GM12878 (cell line): ENCODE results near the gene ANKRD36C.
"Not testable (repeated sequence)": the region's sequence is repeated elsewhere in the genome, so short reads cannot be mapped to it uniquely, and the experiment has no call there.

Source experiments
- CTCF ChIP-seq, 3 experiments: IDR thresholded peaks in 2 of 3; conservative IDR thresholded peaks in 1 of 3; 2 replicates each; pipeline ENCODE4 v1.5.1; 2011; ENCODE audit warnings: low read depth in 3 of 3, low read length in 3 of 3, mild to moderate bottlenecking in 3 of 3, control low read depth in 2 of 3, moderate library complexity in 2 of 3, inconsistent platforms in 1 of 3, mixed read lengths in 1 of 3; ENCODE audit not compliant: control insufficient read depth in 2 of 3, insufficient read depth in 1 of 3; ENCODE audit errors: extremely low read depth in 1 of 3
- HDGF ChIP-seq: fragments of 450-650 bp; IDR thresholded peaks from 2 replicates; pipeline ENCODE4 v1.6.1; 2016; ENCODE audit warnings: antibody characterized with exemption
- STAT1 ChIP-seq: fragments of 450-650 bp; conservative IDR thresholded peaks from 2 replicates; pipeline ENCODE4 v1.6.1; 2014; ENCODE audit warnings: antibody characterized with exemption, mild to moderate bottlenecking
- TCF7 ChIP-seq: IDR thresholded peaks from 2 replicates; pipeline ENCODE4 v1.6.1; 2014; ENCODE audit warnings: antibody characterized with exemption, borderline replicate concordance
- ZNF274 ChIP-seq: IDR thresholded peaks from one replicate; pipeline ENCODE4 v1.8.0; 2011; ENCODE audit not compliant: insufficient read length, insufficient read depth

- not testable (repeated sequence) for TF ChIP-seq STAT1; ZNF274; HDGF; TCF7; CTCF (IDR thresholded peaks at IDR 0.05 in 2 of 3, conservative IDR thresholded peaks at IDR 0.05 in 1 of 3; ENCODE audit: control insufficient read depth in 2 of 3, extremely low read depth in 1 of 3, insufficient read depth in 1 of 3, low read depth in 3 of 3, low read length in 3 of 3)
Measured at GRCh38 chr2:95867929-95868328, 123.7 kb downstream of the ANKRD36C start.
